NCI-H1694 (cell line): Measurements from ENCODE around the gene CCT7.
A peak's percentile ranks its signal among the peaks of the same experiment; 100 is the strongest.

Source experiments
- DNase-seq: peaks from one replicate; lab custom pipeline; 2025; lab: John Stamatoyannopoulos, UW

Gene CCT7

DNA sequence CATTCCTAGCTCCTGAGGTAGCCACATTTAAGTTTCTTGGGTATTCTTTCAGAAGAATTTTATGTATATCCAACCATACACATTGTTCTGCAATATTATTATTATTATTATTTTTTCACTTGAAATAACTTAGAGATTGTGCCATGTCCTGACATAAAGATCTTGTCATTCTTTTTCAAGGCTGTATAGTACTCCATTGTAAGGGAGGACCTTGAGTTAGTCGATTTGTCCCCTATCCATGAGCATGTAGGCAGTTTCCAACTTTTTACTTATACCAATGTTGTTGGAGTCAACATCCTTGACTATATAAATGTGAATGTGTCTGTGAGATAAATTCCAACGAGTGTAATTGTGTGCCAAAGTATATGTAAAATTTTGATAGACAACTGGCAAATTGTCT, 60.1 kb downstream of the CCT7 start:
- DNase-seq, result no peak

DNA sequence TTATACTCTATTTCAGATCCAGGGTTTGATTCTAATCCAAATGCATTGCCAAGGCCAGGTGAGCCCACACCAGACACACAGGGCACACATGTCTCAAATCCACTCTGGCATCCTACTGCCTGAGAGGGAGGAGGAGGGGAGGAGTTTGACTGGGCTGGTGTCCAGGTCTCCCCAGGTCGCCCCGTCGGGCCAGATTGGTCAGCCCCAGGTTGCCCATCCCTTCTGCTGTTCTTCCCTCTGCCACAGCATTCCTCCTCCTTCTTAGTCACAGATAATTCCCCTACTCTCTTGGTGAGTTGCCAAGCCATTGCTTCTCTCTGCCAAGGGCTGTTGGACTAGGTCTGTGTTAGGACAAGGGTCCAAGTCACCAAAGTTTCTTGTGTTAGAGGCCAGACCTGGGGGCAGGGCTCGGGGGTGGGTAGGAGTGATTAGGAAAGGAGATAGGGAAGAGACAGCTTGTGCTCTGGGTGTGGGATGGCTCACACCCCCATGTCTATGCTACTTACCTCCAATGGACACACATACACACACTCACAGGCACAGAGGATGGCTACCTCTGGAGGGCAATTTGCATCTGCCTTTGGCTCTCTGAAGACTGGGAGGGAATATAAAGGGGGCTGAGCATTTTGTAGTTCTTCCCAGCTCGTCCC, 61.8 kb downstream of the CCT7 start:
- DNase-seq, result no peak

GRCh38 chr2:73297151-73297559, 63.0 kb downstream of the CCT7 start:
- DNase-seq, result peak; percentile 25

DNA sequence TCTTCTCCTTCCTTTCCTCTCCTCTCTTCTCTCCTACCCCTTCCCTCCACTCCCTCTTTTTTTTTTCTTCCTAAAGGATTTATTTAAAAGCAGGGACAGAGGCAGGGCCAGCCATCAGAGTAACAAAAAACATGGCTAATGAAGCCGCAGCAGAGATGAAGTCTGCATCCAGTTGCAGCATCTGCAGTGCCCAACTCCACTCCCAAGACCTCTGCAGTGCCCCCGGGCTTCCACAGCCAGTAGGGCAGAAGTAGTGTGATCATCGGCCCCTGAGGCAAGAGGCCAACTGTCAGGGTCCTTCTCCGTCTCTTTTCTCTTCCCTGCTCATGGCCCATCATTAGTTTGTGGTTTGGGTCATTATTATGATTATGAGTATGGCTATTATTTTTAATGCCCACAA, 63.5 kb downstream of the CCT7 start:
- no peak for DNase-seq

DNA sequence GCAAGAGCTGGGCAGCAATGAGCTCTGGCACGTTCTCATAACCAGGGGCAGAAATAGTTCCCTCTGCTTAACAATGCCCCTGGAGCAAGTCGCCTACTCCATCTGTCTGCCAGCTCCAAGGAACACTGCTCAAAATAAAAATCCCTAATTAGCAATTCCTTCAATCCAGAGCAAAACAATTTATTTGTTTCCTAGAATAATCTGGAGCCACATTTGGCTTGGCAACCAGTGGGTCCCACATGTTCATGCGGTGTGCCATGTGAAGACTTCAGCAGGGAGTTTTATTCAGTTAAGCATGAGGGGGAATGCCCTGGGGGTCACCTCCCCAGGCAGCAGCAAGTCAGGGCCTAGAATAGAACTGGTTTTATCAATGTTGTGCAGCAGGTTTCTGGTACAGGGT, 66.8 kb downstream of the CCT7 start:
- DNase-seq, result no peak

DNA sequence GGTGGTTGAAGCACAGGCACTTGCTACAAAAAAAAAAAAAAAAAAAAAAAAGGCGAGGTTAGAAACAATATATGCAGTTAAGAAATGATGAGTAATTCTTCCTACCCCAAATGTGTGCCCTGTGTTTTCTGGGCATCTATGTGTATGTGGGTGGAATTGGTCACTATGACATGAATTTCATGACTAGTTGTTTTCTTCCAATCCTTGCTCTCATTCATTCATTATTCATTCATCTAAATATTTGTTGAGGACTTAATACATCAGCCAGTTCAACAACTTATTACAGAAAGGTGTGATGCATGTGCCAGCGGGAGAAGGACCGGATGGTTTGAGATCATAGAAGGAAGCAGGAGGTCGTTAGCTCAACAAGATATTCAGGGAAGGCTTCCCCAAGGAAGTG, 67.5 kb downstream of the CCT7 start:
- DNase-seq, result no peak
